Prostate gland (tissue), 2 donors: Measurements from ENCODE around the gene TIMM17A. TPM values are rescaled to one million over a fixed set of nuclear protein-coding genes. Genes with fewer than 3 reads are reported as not detected.

ENCODE experiments used
- DNase-seq: peaks from one replicate; pipeline ENCODE4 v3.0.0-alpha.2; 2019; ENCODE audit warnings: low spot score
- H3K27ac ChIP-seq, 2 donors: fragments of 200-600 bp; sonication (generic); 2 replicates each; pipeline ENCODE4 v1.5.1; 2017 to 2019
- H3K27me3 ChIP-seq: fragments of 200-600 bp; sonication (generic); replicated peaks from 2 replicates; pipeline ENCODE4 v1.5.1; 2019; ENCODE audit not compliant: insufficient read depth
- H3K36me3 ChIP-seq, 2 donors: fragments of 200-600 bp; sonication (generic); 1 replicate in 1 of 2; 2 replicates in 1 of 2; pipeline versions ENCODE4 v1.5.1 to v1.8.1; 2017 to 2019
- H3K4me1 ChIP-seq: fragments of 200-600 bp; sonication (generic); replicated peaks from 2 replicates; pipeline ENCODE4 v1.5.1; 2019
- H3K4me3 ChIP-seq, 2 donors: fragments of 200-600 bp; sonication (generic); 2 replicates each; pipeline ENCODE4 v1.5.1; 2017 to 2019
- H3K9me3 ChIP-seq: fragments of 200-600 bp; sonication (generic); 2 replicates; pipeline ENCODE4 v1.5.1; 2017
- POLR2A ChIP-seq: fragments of 450-650 bp; IDR thresholded peaks from one replicate; pipeline ENCODE4 v1.6.1; 2016; ENCODE audit warnings: antibody characterized with exemption, mild to moderate bottlenecking
- POLR2AphosphoS5 ChIP-seq: sonication (generic); formaldehyde crosslinking; IDR thresholded peaks from one replicate; pipeline ENCODE4 v1.6.1; 2017; ENCODE audit warnings: antibody characterized with exemption
- WGBS: methylation state at CpG from one replicate; pipeline ENCODE4 v1.1.5; 2018; 5-methylcytosine and 5-hydroxymethylcytosine counted together
- intact Hi-C: fragments of 100-400 bp; cut with DNase I; formaldehyde crosslinking; loops from one replicate; pipeline ENCODE4 v1.14.2; 2022
- total RNA-seq, 2 donors: library from RNA; depleted of rRNA; stranded (reverse); fragments of >200 nt; gene quantifications; one replicate each; pipeline ENCODE4 v1.1.0, GENCODE V29; 2016
- TF ChIP-seq, protein P1 (sequence below), 4 experiments: fragments of 200-600 bp in 2 of 4; fragments of 450-650 bp in 2 of 4; sonication (generic) in 2 of 4; IDR thresholded peaks; 1 replicate in 3 of 4; 2 replicates in 1 of 4; pipeline ENCODE4 v1.5.1; 2016 to 2019; ENCODE audit warnings: antibody characterized with exemption in 4 of 4, mild to moderate bottlenecking in 2 of 4, moderate library complexity in 2 of 4

TIMM17A gene
- total RNA-seq, 2 donors from 2014 or later, result 22.0 to 29.3 TPM

DNA sequence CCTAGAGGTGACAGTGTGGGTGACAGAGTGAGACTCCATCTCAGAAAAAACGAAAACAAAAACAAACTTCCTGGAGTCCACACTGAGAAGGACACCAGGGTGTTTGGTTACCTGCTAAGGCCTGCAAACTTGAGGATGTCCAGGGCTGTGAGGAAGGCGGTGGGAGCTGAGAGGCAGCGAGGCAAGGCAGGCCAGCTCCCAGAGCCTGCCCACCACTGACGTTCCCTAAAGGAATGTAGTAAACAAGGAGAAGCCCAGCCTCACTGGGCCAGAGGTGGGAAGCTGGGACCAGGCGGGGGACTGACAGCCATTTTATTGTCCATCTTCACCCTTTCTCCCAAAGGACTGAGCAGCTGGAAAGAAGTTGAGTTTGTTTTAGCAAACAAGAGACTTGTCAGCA is 42.5 kb upstream of the TIMM17A start:
- WGBS, result 45% methylated on average over 5 of the region's 5 CpGs
- Histone ChIP-seq H3K36me3 (no peaks in the 10 kb centered on the region), H3K4me1 (no peaks in the 10 kb centered on the region), H3K4me3 (no peak overlapping the region), H3K27me3 (no peaks in the 10 kb centered on the region), H3K27ac (peak overlapping the region; percentile 53 to 63), H3K9me3 (no peaks in the 10 kb centered on the region)
- TF ChIP-seq POLR2AphosphoS5, result no peak
- TF ChIP-seq, protein P1, sequence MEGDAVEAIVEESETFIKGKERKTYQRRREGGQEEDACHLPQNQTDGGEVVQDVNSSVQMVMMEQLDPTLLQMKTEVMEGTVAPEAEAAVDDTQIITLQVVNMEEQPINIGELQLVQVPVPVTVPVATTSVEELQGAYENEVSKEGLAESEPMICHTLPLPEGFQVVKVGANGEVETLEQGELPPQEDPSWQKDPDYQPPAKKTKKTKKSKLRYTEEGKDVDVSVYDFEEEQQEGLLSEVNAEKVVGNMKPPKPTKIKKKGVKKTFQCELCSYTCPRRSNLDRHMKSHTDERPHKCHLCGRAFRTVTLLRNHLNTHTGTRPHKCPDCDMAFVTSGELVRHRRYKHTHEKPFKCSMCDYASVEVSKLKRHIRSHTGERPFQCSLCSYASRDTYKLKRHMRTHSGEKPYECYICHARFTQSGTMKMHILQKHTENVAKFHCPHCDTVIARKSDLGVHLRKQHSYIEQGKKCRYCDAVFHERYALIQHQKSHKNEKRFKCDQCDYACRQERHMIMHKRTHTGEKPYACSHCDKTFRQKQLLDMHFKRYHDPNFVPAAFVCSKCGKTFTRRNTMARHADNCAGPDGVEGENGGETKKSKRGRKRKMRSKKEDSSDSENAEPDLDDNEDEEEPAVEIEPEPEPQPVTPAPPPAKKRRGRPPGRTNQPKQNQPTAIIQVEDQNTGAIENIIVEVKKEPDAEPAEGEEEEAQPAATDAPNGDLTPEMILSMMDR (IDR thresholded peaks at IDR 0.05), result no peak
- TF ChIP-seq POLR2A, result no peak
- no peak for DNase-seq
- intact Hi-C loops, result no loop called here

DNA sequence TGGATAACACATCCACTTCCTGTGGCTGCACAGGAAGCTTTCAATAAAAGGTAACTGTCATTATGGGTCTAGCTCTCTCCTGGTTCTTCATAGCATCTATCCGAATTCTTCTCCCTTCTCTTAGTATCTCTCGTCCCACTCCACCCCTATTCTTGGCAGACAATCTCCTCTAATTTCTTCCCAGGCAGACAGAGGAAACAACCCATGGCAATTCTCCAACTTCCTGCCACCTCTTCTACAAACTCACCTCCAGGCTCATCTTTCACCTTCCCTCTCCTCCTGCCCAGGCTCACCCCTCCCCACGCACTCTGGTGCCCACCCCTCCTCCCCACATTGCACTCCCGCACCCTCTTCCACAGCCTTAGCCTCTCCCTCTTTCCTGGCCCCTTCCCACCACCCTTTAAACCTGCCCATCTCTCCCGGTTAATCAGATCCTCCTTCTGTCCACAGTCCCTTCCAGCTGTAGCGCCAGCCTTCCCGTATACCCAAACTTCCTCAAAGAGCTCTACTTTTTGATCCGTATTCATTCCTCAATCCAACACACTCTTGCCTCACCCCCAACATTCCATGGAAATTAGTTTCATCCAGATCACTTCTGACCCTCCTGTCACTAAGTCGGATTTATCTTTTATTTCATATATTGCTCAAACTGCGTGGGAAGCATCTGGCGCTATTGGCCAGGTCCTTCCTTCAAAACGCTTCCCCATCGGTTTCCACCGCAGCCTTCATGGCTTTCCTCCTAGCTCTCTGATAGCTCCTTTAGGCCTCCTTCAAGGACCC is 40.7 kb upstream of the TIMM17A start:
- 61% methylated on average over 13 of the region's 14 CpGs for WGBS
- Histone ChIP-seq H3K4me3 (no peak overlapping the region), H3K9me3 (no peaks in the 10 kb centered on the region), H3K4me1 (no peaks in the 10 kb centered on the region), H3K36me3 (no peaks in the 10 kb centered on the region), H3K27me3 (no peaks in the 10 kb centered on the region), H3K27ac (peak overlapping the region; percentile 37 to 63)
- no peak for DNase-seq
- intact Hi-C loops, result no loop called here
- TF ChIP-seq POLR2AphosphoS5 (no peak), POLR2A (no peak)
- TF ChIP-seq, protein P1 (IDR thresholded peaks at IDR 0.05), result no peak

DNA sequence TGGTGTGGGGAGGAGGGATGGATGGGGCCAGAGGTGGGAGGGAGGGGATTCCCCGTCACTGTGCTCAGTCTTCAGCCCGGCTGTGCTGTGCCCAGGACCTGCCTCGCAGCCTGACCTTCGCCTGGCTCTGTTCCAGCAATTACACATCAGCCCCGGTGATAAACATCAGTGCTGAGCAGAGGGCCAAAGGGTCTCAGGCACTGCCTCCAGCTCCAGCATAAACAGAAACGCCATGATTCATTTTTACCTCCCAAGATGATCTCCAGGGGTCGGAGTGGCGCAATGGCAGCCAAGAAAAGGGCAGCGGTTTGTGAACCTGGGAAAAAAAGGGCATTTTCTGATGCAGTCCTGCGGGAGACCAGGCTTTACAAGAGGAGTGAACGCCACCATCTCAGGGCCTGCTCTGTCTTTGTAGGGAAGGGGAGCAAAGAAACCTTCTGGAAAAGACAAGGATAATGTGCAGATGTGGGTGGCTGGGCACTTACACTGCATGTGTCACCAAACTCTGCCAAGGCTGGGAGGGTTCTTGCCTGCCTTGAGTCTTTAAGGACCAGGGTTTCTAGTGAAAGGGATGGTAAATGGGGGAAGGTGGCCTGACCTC is 38.6 kb upstream of the TIMM17A start:
- TF ChIP-seq POLR2AphosphoS5, result peak; percentile 61
- TF ChIP-seq, protein P1 (IDR thresholded peaks at IDR 0.05), result no peak
- H3K36me3 ChIP-seq, result no peaks in the 10 kb centered on the region
- H3K9me3 ChIP-seq, result no peaks in the 10 kb centered on the region
- no peak overlapping the region for H3K4me3 ChIP-seq
- H3K27ac ChIP-seq, result peak overlapping the region; percentile 37 to 63
- intact Hi-C loops, result no loop called here
- WGBS, result 30% methylated on average over 11 of the region's 11 CpGs
- no peaks in the 10 kb centered on the region for H3K4me1 ChIP-seq
- DNase-seq, result no peak
- no peaks in the 10 kb centered on the region for H3K27me3 ChIP-seq

DNA sequence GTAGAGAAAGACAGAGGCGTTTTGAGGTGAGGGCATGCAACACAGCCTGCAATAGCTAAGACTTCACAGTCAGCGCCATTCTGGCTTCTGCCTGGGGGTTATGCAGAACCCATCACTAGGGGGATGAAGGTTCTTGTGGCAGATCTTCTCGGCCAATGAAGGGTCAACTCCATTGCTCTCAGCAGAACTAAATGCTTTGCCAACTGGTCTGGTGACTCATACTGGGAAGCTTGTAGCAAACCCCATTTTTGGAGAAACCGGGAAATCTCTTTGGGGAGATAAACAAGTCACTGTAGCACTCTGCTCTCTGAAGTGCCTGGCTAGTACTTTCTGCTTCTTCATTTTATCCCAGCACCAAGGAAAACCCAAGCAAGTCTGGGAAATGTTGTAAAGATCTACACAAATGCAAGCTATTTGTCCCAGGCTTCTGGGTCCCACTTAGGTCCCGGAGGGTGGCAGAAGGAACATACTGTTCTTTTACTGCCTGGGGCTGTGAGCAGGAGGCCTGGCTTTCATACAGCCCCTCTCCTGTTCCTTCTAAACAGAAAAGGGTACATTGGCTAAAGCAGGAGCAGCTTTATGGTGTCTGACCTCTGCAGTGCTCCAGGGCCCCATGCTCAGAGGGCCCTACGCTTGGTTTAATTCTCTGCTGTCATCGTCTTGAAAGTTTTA is 37.8 kb upstream of the TIMM17A start:
- DNase-seq, result no peak
- TF ChIP-seq, protein P1 (IDR thresholded peaks at IDR 0.05), result no peak
- TF ChIP-seq POLR2A, result no peak
- TF ChIP-seq POLR2AphosphoS5, result peak; percentile 26
- intact Hi-C loops, result no loop called here

More for the DNA sequence above, 37.8 kb upstream of the TIMM17A start:
- Histone ChIP-seq H3K4me1 (no peaks in the 10 kb centered on the region), H3K4me3 (no peak overlapping the region), H3K27me3 (no peaks in the 10 kb centered on the region), H3K36me3 (no peaks in the 10 kb centered on the region), H3K27ac (peak overlapping the region; percentile 37 to 63), H3K9me3 (no peaks in the 10 kb centered on the region)
- 56% methylated on average over 7 of the region's 7 CpGs for WGBS
